Measurements from ENCODE around the gene BEX3.

DNA sequence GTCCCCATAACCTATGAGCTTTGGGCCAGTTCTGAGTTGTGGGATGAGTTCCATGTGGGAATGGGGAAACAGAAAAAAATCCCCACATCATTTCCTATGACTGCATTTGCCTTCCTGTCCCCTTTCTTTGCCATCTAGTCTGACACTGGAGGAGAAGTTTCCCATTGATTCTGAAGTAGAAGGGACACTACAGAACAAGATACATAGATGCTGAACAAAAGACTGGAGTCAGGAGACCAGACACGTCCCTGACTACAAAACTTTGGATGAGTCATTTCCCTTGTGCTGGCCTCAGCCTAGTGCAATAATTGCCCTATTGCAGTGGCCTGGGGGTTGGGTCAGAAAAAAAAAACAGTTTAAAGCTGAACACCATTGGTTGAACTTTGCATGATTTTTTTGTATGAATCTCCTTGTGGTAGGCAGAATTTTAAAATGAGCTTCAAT, 22.1 kb downstream of the BEX3 start:
- TF ChIP-seq, protein P1, sequence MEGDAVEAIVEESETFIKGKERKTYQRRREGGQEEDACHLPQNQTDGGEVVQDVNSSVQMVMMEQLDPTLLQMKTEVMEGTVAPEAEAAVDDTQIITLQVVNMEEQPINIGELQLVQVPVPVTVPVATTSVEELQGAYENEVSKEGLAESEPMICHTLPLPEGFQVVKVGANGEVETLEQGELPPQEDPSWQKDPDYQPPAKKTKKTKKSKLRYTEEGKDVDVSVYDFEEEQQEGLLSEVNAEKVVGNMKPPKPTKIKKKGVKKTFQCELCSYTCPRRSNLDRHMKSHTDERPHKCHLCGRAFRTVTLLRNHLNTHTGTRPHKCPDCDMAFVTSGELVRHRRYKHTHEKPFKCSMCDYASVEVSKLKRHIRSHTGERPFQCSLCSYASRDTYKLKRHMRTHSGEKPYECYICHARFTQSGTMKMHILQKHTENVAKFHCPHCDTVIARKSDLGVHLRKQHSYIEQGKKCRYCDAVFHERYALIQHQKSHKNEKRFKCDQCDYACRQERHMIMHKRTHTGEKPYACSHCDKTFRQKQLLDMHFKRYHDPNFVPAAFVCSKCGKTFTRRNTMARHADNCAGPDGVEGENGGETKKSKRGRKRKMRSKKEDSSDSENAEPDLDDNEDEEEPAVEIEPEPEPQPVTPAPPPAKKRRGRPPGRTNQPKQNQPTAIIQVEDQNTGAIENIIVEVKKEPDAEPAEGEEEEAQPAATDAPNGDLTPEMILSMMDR (IDR thresholded peaks at IDR 0.05 in 8 of 11, conservative IDR thresholded peaks at IDR 0.05 in 3 of 11) = no peak
- no peak for TF ChIP-seq POLR2AphosphoS5 (IDR thresholded peaks at IDR 0.05)
- TF ChIP-seq POLR2A (IDR thresholded peaks at IDR 0.05) = no peak

All from spleen (tissue), 7 donors.